K562 (cell line): ENCODE measurements around the gene PPAN. TPM values are rescaled to one million over a fixed set of nuclear protein-coding genes. Genes with fewer than 3 reads are reported as not detected.

Source experiments
- CAMTA2 ChIP-seq: fragments of 250-450 bp; sonication (Bioruptor Pico); conservative IDR thresholded peaks from 2 replicates; pipeline ENCODE4 v1.5.1; 2022
- ELF4 ChIP-seq: fragments of 450-650 bp; formaldehyde crosslinking; IDR thresholded peaks from 2 replicates; pipeline ENCODE4 v1.4.0; 2022; ENCODE audit warnings: missing genetic modification characterization
- HMGXB4 ChIP-seq: sonication (generic); formaldehyde crosslinking; IDR thresholded peaks from 2 replicates; pipeline ENCODE4 v1.8.1; 2023; ENCODE audit warnings: mild to moderate bottlenecking, missing genetic modification reagents
- KLF1 ChIP-seq: fragments of 450-650 bp; IDR thresholded peaks from 2 replicates; pipeline ENCODE4 v1.6.1; 2016; ENCODE audit warnings: missing genetic modification characterization, missing compliant biosample characterization
- MNT ChIP-seq, 2 experiments: fragments of 450-650 bp; conservative IDR thresholded peaks; 2 replicates each; pipeline ENCODE4 v1.6.1; 2017; ENCODE audit warnings: mild to moderate bottlenecking in 2 of 2, moderate library complexity in 2 of 2
- NCOA2 ChIP-seq, 2 experiments: fragments of 450-650 bp; IDR thresholded peaks; 2 replicates each; pipeline ENCODE4 v1.6.1; 2018; ENCODE audit warnings: mild to moderate bottlenecking in 2 of 2, moderate library complexity in 1 of 2; ENCODE audit not compliant: partially characterized antibody in 2 of 2
- NR2F6 ChIP-seq: fragments of 450-650 bp; formaldehyde crosslinking; IDR thresholded peaks from 2 replicates; pipeline ENCODE4 v1.4.0; 2020; ENCODE audit warnings: mild to moderate bottlenecking
- POLR3G ChIP-seq: IDR thresholded peaks from 2 replicates; pipeline ENCODE4 v1.6.1; 2011; ENCODE audit not compliant: insufficient read length, insufficient replicate concordance; ENCODE audit errors: extremely low read depth
- TOE1 ChIP-seq, 2 experiments: fragments of 450-650 bp in 1 of 2; sonication (generic) in 1 of 2; formaldehyde crosslinking in 1 of 2; IDR thresholded peaks; 2 replicates each; pipeline versions ENCODE4 v1.7.1 to v1.8.0; 2016 to 2022; ENCODE audit warnings: borderline replicate concordance in 2 of 2, mild to moderate bottlenecking in 2 of 2, antibody characterized with exemption in 1 of 2, inconsistent platforms in 1 of 2, low read depth in 1 of 2, missing genetic modification reagents in 1 of 2, moderate library complexity in 1 of 2
- ZBTB40 ChIP-seq, 2 experiments: fragments of 450-650 bp in 1 of 2; sonication (generic) in 1 of 2; formaldehyde crosslinking in 1 of 2; IDR thresholded peaks; 2 replicates each; pipeline versions ENCODE4 v1.7.1 to v1.9.0; 2016 to 2022; ENCODE audit warnings: inconsistent platforms in 1 of 2, mild to moderate bottlenecking in 1 of 2, missing genetic modification reagents in 1 of 2
- polyA plus RNA-seq, 8 experiments: library from polyadenylated mRNA; depleted of rRNA in 4 of 8; stranded (reverse) in 5 of 8; unstranded in 3 of 8; fragments of >200 nt; fragmentation: Nextera tagmentation in 2 of 8; fragmentation: Illumina TruSeq in 1 of 8; extraction: Ambion mirVana in 2 of 8; extraction: Trizol in 1 of 8; gene quantifications; 2 replicates each; pipeline versions ENCODE4 v1.2.1 to v1.2.3, GENCODE V29; 2011 to 2014; ENCODE audit warnings: inconsistent platforms in 1 of 8, missing spikeins in 1 of 8
- total RNA-seq, 7 experiments: library from RNA; depleted of rRNA in 6 of 7; stranded (reverse); fragments of >200 nt in 6 of 7; fragmentation: Illumina TruSeq in 2 of 7; extraction: Trizol in 2 of 7; gene quantifications; 2 replicates each; pipeline versions ENCODE4 v1.2.1 to v1.2.3, GENCODE V29; 2011 to 2021; ENCODE audit warnings: low replicate concordance in 1 of 7

PPAN gene
- total and polyA plus RNA-seq, 9 of the 15 experiments (the other 6 are each of a cell fraction or from before 2014, with no cell fraction given): 2.2 to 129 (median 59.1) TPM

GRCh38 chr19:10112895-10113591 is 6.9 kb downstream of the PPAN start (continued):
- TF ChIP-seq ZBTB40 (IDR thresholded peaks at IDR 0.05) (no peak), ZBTB40 (CRISPR knock-in tag; IDR thresholded peaks at IDR 0.05) (no peak), TOE1 (IDR thresholded peaks at IDR 0.05; ENCODE audit: borderline replicate concordance) (no peak; the same call in 1 of the 2 replicates), TOE1 (CRISPR knock-in tag; IDR thresholded peaks at IDR 0.05; ENCODE audit: borderline replicate concordance, low read depth) (no peak), MNT (conservative IDR thresholded peaks at IDR 0.05) (no peak), NCOA2 (IDR thresholded peaks at IDR 0.05; ENCODE audit: partially characterized antibody in 2 of 2) (no peak), ELF4 (CRISPR knock-in tag) (peak; percentile 63; the same call in 1 of the 2 replicates), CAMTA2 (no peak), HMGXB4 (CRISPR knock-in tag) (no peak), NR2F6 (CRISPR knock-in tag) (0 out of 2 replicates have a peak, but pooled peaks have one; percentile 11), KLF1 (tag) (no peak), POLR3G (no peak)
